CD4-positive, alpha-beta T cell treated with Interleukin-15 for 4 hours (primary cell): ENCODE results near the gene FBXO48.

Experiments
- DNase-seq: peaks from one replicate; pipeline ENCODE4 v3.0.0-alpha.2; 2020; ENCODE audit warnings: low spot score

The FBXO48 gene

DNA sequence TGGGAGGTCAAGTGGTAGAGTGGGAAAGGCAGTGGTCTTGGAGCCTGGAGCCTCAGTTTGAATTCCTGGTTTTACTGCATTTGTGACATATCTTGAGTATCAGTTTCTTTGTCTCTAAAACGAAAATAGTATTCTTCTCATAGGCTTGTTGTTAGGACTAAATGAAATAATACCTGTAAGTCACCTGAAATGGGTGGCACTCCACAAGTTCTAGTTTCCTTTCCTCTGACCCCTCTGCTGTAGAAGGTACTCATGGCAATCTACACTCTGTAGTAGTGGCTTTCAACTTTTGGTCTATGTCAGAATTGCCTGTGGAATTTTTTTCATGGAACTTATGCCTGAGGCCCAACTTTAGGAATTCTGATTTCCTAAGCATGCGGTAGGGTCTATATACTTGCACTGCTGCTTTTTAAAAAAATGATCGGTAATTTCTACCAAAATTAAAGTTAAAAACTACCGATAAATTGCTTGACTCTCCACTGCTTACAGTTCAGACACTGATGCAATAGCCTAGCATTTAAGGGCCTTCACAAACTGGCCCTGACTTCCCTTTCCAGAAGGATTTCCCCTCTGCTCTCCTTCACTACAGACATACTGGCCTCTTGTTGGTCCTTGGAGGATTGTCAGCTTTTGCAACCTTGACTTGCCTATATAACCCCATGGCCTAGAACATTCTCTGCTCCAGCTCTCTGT is 54.8 kb downstream of the FBXO48 start:
- DNase-seq: no peak

DNA sequence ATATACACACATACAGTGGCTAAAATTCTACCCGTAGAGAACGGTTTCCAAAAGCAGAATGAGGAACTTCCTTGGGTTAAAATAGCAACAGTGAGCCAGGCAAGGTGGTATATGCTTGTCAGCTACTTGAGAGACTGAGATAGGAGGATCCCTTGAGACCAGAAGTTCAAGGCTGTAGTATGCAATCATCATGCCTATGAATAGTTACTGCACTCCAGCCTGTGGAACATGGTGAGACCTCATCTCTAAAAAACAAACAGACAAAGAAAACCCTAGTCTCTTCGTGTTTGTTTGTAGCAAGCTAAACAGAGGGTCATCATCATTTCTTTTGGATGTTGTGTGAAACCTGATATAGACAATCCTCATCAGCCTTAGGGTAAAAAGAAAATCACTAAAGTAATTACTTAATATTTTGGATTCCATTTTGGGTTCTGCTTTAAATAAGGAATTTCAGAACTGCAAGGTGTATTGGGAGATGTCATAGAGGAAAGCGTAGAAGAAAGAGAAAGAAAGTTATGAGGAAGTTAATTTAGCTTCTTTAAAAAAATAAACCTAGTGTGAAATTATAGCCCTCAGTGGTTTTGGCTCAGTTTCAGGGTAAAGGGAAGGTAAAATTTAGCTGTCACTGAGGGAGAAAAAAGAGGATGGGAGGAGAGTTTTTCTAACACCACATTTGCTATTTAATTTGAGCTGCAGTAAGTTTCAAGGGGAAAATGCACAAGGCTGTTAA is 55.5 kb downstream of the FBXO48 start:
- no peak for DNase-seq
